C4-2B (cell line): ENCODE data around the gene ZNF367.

Source experiments
- H3K27ac ChIP-seq: fragments of 450-650 bp; 2 replicates; pipeline ENCODE4 v1.5.1; 2017
- ZFX ChIP-seq: fragments of 450-650 bp; IDR thresholded peaks from 2 replicates; pipeline ENCODE4 v1.6.1; 2017
- TF ChIP-seq, protein P1 (sequence below): fragments of 450-650 bp; conservative IDR thresholded peaks from 2 replicates; pipeline ENCODE4 v1.5.1; 2017; ENCODE audit warnings: mild to moderate bottlenecking

The ZNF367 gene

DNA sequence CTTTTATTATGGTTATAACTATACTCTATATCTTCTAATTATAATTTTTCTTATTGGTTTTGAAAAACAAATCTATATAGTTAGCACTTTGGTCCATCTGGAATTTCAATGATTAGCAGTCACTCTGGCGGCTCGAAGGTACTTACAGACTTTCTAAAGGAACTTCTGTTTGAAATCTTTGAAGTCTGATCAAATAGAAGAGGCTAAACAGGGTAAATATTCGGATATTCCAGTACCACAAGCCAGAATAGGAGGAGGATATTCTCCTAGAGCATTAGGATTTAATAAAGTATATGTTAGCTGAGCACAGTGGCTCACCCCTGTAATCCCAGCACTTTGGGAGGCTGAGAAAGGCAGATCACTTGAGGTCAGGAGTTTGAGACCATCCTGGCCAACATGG, 77.5 kb downstream of the ZNF367 start:
- no peak overlapping the region for H3K27ac ChIP-seq
- TF ChIP-seq, protein P1, sequence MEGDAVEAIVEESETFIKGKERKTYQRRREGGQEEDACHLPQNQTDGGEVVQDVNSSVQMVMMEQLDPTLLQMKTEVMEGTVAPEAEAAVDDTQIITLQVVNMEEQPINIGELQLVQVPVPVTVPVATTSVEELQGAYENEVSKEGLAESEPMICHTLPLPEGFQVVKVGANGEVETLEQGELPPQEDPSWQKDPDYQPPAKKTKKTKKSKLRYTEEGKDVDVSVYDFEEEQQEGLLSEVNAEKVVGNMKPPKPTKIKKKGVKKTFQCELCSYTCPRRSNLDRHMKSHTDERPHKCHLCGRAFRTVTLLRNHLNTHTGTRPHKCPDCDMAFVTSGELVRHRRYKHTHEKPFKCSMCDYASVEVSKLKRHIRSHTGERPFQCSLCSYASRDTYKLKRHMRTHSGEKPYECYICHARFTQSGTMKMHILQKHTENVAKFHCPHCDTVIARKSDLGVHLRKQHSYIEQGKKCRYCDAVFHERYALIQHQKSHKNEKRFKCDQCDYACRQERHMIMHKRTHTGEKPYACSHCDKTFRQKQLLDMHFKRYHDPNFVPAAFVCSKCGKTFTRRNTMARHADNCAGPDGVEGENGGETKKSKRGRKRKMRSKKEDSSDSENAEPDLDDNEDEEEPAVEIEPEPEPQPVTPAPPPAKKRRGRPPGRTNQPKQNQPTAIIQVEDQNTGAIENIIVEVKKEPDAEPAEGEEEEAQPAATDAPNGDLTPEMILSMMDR = no peak
- TF ChIP-seq ZFX = no peak

GRCh38 chr9:96338299-96338698, 79.9 kb downstream of the ZNF367 start:
- H3K27ac ChIP-seq = no peak overlapping the region
- TF ChIP-seq, protein P1 = no peak
- no peak for TF ChIP-seq ZFX
